H9 (cell line): ENCODE data around the gene UBASH3A. TPM values are rescaled to one million over a fixed set of nuclear protein-coding genes. Genes with fewer than 3 reads are reported as not detected.

Experiments
- DNase-seq: peaks from one replicate; pipeline ENCODE4 v3.0.0-alpha.2; 2017
- H2AFZ ChIP-seq: one replicate; pipeline ENCODE4 v1.6.1; 2013; ENCODE audit warnings: mild to moderate bottlenecking, low read length, control low read depth, moderate library complexity
- H2AK5ac ChIP-seq: 2 replicates; pipeline ENCODE4 v1.6.1; 2013; ENCODE audit warnings: low read length, control low read depth, mixed read lengths; ENCODE audit not compliant: insufficient read length
- H2BK120ac ChIP-seq: one replicate; pipeline ENCODE4 v1.6.1; 2013; ENCODE audit warnings: low read depth, mild to moderate bottlenecking, low read length, control low read depth, inconsistent platforms; ENCODE audit not compliant: poor library complexity, severe bottlenecking
- H2BK12ac ChIP-seq: 2 replicates; pipeline ENCODE4 v1.6.1; 2013; ENCODE audit warnings: low read length, control low read depth, mixed read lengths, low read depth; ENCODE audit not compliant: insufficient read length
- H2BK15ac ChIP-seq: 2 replicates; pipeline ENCODE4 v1.6.1; 2013; ENCODE audit warnings: low read depth, low read length, control low read depth
- H2BK20ac ChIP-seq: one replicate; pipeline ENCODE4 v1.6.1; 2013; ENCODE audit warnings: low read depth, mild to moderate bottlenecking, low read length, control low read depth, inconsistent platforms; ENCODE audit not compliant: poor library complexity, severe bottlenecking
- H2BK5ac ChIP-seq: 2 replicates; pipeline ENCODE4 v1.6.1; 2013; ENCODE audit warnings: low read length, control low read depth, mixed read lengths; ENCODE audit not compliant: insufficient read length
- H3K14ac ChIP-seq: 2 replicates; pipeline ENCODE4 v1.6.1; 2013; ENCODE audit warnings: low read length, control low read depth; ENCODE audit not compliant: insufficient read depth
- H3K18ac ChIP-seq: 2 replicates; pipeline ENCODE4 v1.6.1; 2013; ENCODE audit warnings: low read depth, mild to moderate bottlenecking, mixed read lengths, low read length, control low read depth; ENCODE audit not compliant: insufficient read length
- H3K23ac ChIP-seq: 2 replicates; pipeline ENCODE4 v1.6.1; 2013; ENCODE audit warnings: low read length, control low read depth, mixed read lengths, low read depth; ENCODE audit not compliant: insufficient read length
- H3K23me2 ChIP-seq: 2 replicates; pipeline ENCODE4 v1.6.1; 2013; ENCODE audit warnings: low read depth, mild to moderate bottlenecking, mixed read lengths, low read length, control low read depth; ENCODE audit not compliant: insufficient read length, poor library complexity, severe bottlenecking
- H3K27ac ChIP-seq: 2 replicates; pipeline ENCODE4 v1.5.1; 2013; ENCODE audit warnings: low read length, control low read depth, mixed read lengths, low read depth; ENCODE audit not compliant: insufficient read length
- H3K27me3 ChIP-seq: 2 replicates; pipeline ENCODE4 v1.6.1; 2013; ENCODE audit warnings: low read length, control low read depth, inconsistent platforms; ENCODE audit not compliant: insufficient read depth
- H3K4ac ChIP-seq: 2 replicates; pipeline ENCODE4 v1.6.1; 2013; ENCODE audit warnings: low read depth, mild to moderate bottlenecking, control low read depth, inconsistent platforms, low read length, moderate library complexity
- H3K4me1 ChIP-seq: 2 replicates; pipeline ENCODE4 v1.6.1; 2013; ENCODE audit warnings: low read length, control low read depth, inconsistent platforms; ENCODE audit not compliant: insufficient read depth
- H3K4me2 ChIP-seq: 2 replicates; pipeline ENCODE4 v1.6.1; 2013; ENCODE audit warnings: low read length, control low read depth, mixed read lengths; ENCODE audit not compliant: insufficient read length, insufficient read depth
- H3K56ac ChIP-seq: 2 replicates; pipeline ENCODE4 v1.6.1; 2013; ENCODE audit warnings: low read depth, mild to moderate bottlenecking, mixed read lengths, low read length, control low read depth; ENCODE audit not compliant: insufficient read length
- H3K79me1 ChIP-seq: 2 replicates; pipeline ENCODE4 v1.6.1; 2013; ENCODE audit warnings: low read depth, mild to moderate bottlenecking, moderate library complexity, low read length, control low read depth, inconsistent platforms; ENCODE audit not compliant: insufficient read depth, poor library complexity, severe bottlenecking
- H3K79me2 ChIP-seq: 2 replicates; pipeline ENCODE4 v1.6.1; 2013; ENCODE audit warnings: low read length, control low read depth, inconsistent platforms; ENCODE audit not compliant: insufficient read depth
- H3K9ac ChIP-seq: 2 replicates; pipeline ENCODE4 v1.6.1; 2013; ENCODE audit warnings: low read length, control low read depth, mixed read lengths; ENCODE audit not compliant: insufficient read length; ENCODE audit errors: extremely low read depth
- H3K9me3 ChIP-seq: one replicate; pipeline ENCODE4 v1.6.1; 2013; ENCODE audit warnings: low read depth, low read length, inconsistent platforms; ENCODE audit not compliant: control insufficient read depth
- H3T11ph ChIP-seq: one replicate; pipeline ENCODE4 v1.6.1; 2013; ENCODE audit warnings: mild to moderate bottlenecking, low read length, control low read depth, inconsistent platforms
- H4K20me1 ChIP-seq: one replicate; pipeline ENCODE4 v1.6.1; 2013; ENCODE audit not compliant: control insufficient read depth, insufficient read length, insufficient read depth
- H4K5ac ChIP-seq: 2 replicates; pipeline ENCODE4 v1.6.1; 2013; ENCODE audit warnings: low read depth, mild to moderate bottlenecking, mixed read lengths, low read length, control low read depth; ENCODE audit not compliant: insufficient read length
- H4K8ac ChIP-seq: replicated peaks from 2 replicates; pipeline ENCODE4 v1.6.1; 2013; ENCODE audit warnings: low read length, control low read depth, mixed read lengths, low read depth; ENCODE audit not compliant: insufficient read length
- H4K91ac ChIP-seq: 2 replicates; pipeline ENCODE4 v1.6.1; 2013; ENCODE audit warnings: low read depth, mild to moderate bottlenecking, moderate library complexity, mixed read lengths, low read length, control low read depth; ENCODE audit not compliant: insufficient read length
- H3K27ac Mint-ChIP-seq, 3 experiments: 2 replicates in 2 of 3; 3 replicates in 1 of 3; pipeline ENCODE4 v1.8.0; 2020 to 2021; ENCODE audit warnings: mixed read lengths in 3 of 3, mild to moderate bottlenecking in 1 of 3, moderate library complexity in 1 of 3
- H3K27me3 Mint-ChIP-seq: 2 replicates; pipeline ENCODE4 v1.8.0; 2021; ENCODE audit warnings: low read depth, mild to moderate bottlenecking, moderate library complexity, mixed read lengths
- H3K36me3 Mint-ChIP-seq, 3 experiments: 2 replicates in 2 of 3; 3 replicates in 1 of 3; pipeline ENCODE4 v1.8.0; 2020 to 2021; ENCODE audit warnings: low read depth in 3 of 3, mixed read lengths in 3 of 3; ENCODE audit not compliant: insufficient read depth in 1 of 3
- H3K4me1 Mint-ChIP-seq, 2 experiments: 2 replicates each; pipeline ENCODE4 v1.8.0; 2020; ENCODE audit warnings: mixed read lengths in 2 of 2
- H3K4me3 Mint-ChIP-seq, 2 experiments: 2 replicates in 1 of 2; 3 replicates in 1 of 2; pipeline ENCODE4 v1.8.0; 2020 to 2021; ENCODE audit warnings: mild to moderate bottlenecking in 2 of 2, mixed read lengths in 2 of 2, moderate library complexity in 1 of 2
- H3K9me3 Mint-ChIP-seq, 2 experiments: 2 replicates in 1 of 2; 3 replicates in 1 of 2; pipeline ENCODE4 v1.8.0; 2020; ENCODE audit warnings: mild to moderate bottlenecking in 2 of 2, mixed read lengths in 2 of 2, moderate library complexity in 1 of 2
- WGBS: extraction: QIAGEN DNeasy Blood & Tissue Kit; methylation state at CpG from one replicate; pipeline ENCODE4 v1.1.7; 2013; ENCODE audit warnings: missing lambda C conversion rate, low lambda C conversion rate, mixed read lengths; ENCODE audit not compliant: insufficient read length; ENCODE audit errors: extremely low coverage; 5-methylcytosine and 5-hydroxymethylcytosine counted together
- total RNA-seq: library from RNA; stranded (reverse); gene quantifications from 2 replicates; pipeline ENCODE4 v1.2.1, GENCODE V29; 2021
- TF ChIP-seq, protein P1 (sequence below): fragments of 200-600 bp; sonication (generic); conservative IDR thresholded peaks from 3 replicates; pipeline ENCODE4 v1.8.0; 2021; ENCODE audit warnings: antibody characterized with exemption, mild to moderate bottlenecking

UBASH3A gene
- total RNA-seq, 1 experiment from 2014 or later = not detected

DNA sequence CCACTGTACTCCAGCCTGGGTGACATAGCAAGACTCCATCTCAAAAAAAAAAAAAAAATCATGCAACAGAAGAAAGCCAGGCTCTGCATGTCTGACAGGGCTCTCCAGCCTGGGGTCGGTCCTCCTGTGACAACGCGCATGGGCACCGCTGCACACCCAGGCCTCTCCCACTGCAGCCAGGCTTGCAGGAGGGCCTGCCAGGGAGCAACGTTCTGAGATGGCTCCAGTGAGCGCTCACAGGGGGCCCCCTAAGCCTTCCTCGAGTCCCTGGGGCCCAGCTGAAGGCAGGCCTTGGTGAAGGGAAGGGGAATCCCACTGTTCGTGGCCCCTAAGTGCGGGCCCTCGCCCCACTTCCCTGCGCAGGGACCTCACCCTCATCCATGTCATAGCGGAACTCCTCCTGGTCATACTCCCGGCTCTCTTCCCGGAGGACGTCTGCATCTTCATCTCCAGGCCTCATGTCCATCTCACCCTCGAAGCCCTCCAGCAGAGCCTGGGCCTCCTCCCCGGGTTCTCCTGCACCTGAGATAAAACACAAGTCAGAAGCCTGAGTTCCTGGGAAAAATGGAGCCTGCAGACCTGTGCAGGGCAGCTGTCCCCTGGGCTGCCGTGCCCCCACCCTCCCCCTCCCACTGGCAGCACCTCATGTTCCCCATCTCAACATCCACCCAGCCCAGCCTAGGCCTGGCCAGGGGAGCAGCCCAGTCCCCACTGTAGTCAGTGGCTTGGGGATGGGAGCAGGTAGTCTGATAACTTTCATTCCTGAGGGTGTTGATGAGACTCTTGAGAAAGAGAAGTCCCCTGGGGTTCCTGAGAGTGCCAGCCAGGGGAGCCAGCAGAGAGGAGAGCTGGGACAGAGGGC is 72.1 kb downstream of the UBASH3A start:
- H3K56ac ChIP-seq = no peak overlapping the region
- no peaks in the 10 kb centered on the region for H4K20me1 ChIP-seq
- Mint-ChIP-seq H3K9me3 (no peaks in the 10 kb centered on the region), H3K27me3 (peaks cover 12% of the 10 kb centered on the region), H3K27ac (no peak overlapping the region; a peak in 1 of 7 replicates), H3K4me1 (peaks cover 18 to 24% of the 10 kb centered on the region in 2 experiments), H3K36me3 (no peaks in the 10 kb centered on the region), H3K4me3 (no peak overlapping the region)
- no peak overlapping the region for H3K4me2 ChIP-seq
- no peaks in the 10 kb centered on the region for H3K9me3 ChIP-seq
- no peak overlapping the region for H2BK12ac ChIP-seq
- H3K79me1 ChIP-seq = no peaks in the 10 kb centered on the region
- no peak overlapping the region for H2AK5ac ChIP-seq
- H4K8ac ChIP-seq = no peak overlapping the region
- no peaks in the 10 kb centered on the region for H3K79me2 ChIP-seq
- TF ChIP-seq, protein P1, sequence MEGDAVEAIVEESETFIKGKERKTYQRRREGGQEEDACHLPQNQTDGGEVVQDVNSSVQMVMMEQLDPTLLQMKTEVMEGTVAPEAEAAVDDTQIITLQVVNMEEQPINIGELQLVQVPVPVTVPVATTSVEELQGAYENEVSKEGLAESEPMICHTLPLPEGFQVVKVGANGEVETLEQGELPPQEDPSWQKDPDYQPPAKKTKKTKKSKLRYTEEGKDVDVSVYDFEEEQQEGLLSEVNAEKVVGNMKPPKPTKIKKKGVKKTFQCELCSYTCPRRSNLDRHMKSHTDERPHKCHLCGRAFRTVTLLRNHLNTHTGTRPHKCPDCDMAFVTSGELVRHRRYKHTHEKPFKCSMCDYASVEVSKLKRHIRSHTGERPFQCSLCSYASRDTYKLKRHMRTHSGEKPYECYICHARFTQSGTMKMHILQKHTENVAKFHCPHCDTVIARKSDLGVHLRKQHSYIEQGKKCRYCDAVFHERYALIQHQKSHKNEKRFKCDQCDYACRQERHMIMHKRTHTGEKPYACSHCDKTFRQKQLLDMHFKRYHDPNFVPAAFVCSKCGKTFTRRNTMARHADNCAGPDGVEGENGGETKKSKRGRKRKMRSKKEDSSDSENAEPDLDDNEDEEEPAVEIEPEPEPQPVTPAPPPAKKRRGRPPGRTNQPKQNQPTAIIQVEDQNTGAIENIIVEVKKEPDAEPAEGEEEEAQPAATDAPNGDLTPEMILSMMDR = no peak
- H2BK120ac ChIP-seq = no peak overlapping the region
- no peak overlapping the region for H3K14ac ChIP-seq
- H3K23me2 ChIP-seq = no peaks in the 10 kb centered on the region
- H3K9ac ChIP-seq = no peak overlapping the region
- no peak overlapping the region for H2BK15ac ChIP-seq
- WGBS = no CpG with 5 or more reads among the region's 18 CpGs
- H3K27me3 ChIP-seq = no peaks in the 10 kb centered on the region
- H3K4ac ChIP-seq = no peak overlapping the region
- no peak overlapping the region for H2BK20ac ChIP-seq
- peaks cover 7% of the 10 kb centered on the region; the same call in 1 of the 2 replicates for H3K4me1 ChIP-seq
- H4K5ac ChIP-seq = no peak overlapping the region
- no peak overlapping the region for H2AFZ ChIP-seq
- H4K91ac ChIP-seq = no peak overlapping the region
- no peak overlapping the region for H3K18ac ChIP-seq
- DNase-seq = no peak
- no peak overlapping the region for H3K23ac ChIP-seq
- H3K27ac ChIP-seq = no peak overlapping the region
- H2BK5ac ChIP-seq = no peak overlapping the region
- no peak overlapping the region for H3T11ph ChIP-seq
